ENCODE results near the gene ZNF655. TPM values are rescaled to one million over a fixed set of nuclear protein-coding genes. Genes with fewer than 3 reads are reported as not detected.

ZNF655 gene
- total and polyA plus RNA-seq, 8 donors = 33.0 to 162 (median 74.1) TPM

DNA sequence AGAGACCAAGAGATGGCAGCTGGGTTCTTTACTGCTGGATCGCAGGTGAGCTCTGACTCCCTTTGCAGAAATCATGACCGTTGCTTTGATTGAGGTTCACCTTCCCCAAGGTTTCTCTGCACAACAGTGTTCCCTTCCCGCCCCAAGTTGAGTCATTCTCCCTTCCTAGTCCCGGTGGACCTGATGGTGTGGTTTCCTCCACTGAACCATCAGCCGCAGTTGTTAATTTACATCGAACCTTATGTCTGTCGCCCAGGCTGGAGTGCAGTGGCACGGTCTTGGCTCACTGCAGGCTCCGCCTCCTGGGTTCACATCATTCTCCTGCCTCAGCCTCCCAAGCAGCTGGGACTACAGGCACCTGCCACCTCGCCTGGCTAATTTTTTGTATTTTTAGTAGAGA, 64.2 kb downstream of the ZNF655 start:
- intact Hi-C loops (cut with DNase I; ENCODE audit: low total_unique reads) = no loop called here
- Histone ChIP-seq H3K9me3 (no peaks in the 10 kb centered on the region), H3K27me3 (no peaks in the 10 kb centered on the region), H3K4me3 (no peak overlapping the region), H3K4me1 (peaks cover 4 to 16% (median 11%) of the 10 kb centered on the region in 4 donors), H3K36me3 (peaks cover 79 to 96% (median 93%) of the 10 kb centered on the region in 4 donors), H3K27ac (no peak overlapping the region)
- WGBS, 5 donors = 87 to 94% (median 92%) methylated on average over 10 of the region's 10 CpGs
- no peak for DNase-seq
- TF ChIP-seq POLR2AphosphoS5 (IDR thresholded peaks at IDR 0.05) (no peak), CTCF (IDR thresholded peaks at IDR 0.05) (no peak), EP300 (IDR thresholded peaks at IDR 0.05) (no peak), POLR2A (IDR thresholded peaks at IDR 0.05) (no peak)

- WGBS, 5 donors = 69 to 85% (median 82%) methylated on average over 7 of the region's 7 CpGs
- no peak overlapping the region for H3K27ac ChIP-seq
- DNase-seq = no peak
- no peak overlapping the region for H3K4me3 ChIP-seq
- H3K27me3 ChIP-seq = no peaks in the 10 kb centered on the region
- peaks cover 0 to 10% (median 5%) of the 10 kb centered on the region in 4 donors for H3K4me1 ChIP-seq
- H3K9me3 ChIP-seq = no peaks in the 10 kb centered on the region
- intact Hi-C loops (cut with DNase I; ENCODE audit: low total_unique reads) = no loop called here
- TF ChIP-seq POLR2A (IDR thresholded peaks at IDR 0.05) = no peak
- no peak for TF ChIP-seq POLR2AphosphoS5 (IDR thresholded peaks at IDR 0.05)
- peaks cover 79 to 100% (median 99%) of the 10 kb centered on the region in 4 donors for H3K36me3 ChIP-seq
Measured at GRCh38 chr7:99623091-99623693, 64.8 kb downstream of the ZNF655 start.

GRCh38 chr7:99623702-99624447, 65.4 kb downstream of the ZNF655 start:
- Histone ChIP-seq H3K36me3 (peaks cover 86 to 100% (median 100%) of the 10 kb centered on the region in 4 donors), H3K27ac (peak overlapping the region in 1 of 5 donors; percentile 37), H3K27me3 (no peaks in the 10 kb centered on the region), H3K9me3 (no peaks in the 10 kb centered on the region), H3K4me3 (no peak overlapping the region), H3K4me1 (peaks cover 0 to 3% (median 1%) of the 10 kb centered on the region in 4 donors)
- TF ChIP-seq POLR2A (IDR thresholded peaks at IDR 0.05) = no peak
- no peak for TF ChIP-seq EP300 (IDR thresholded peaks at IDR 0.05)
- TF ChIP-seq CTCF (IDR thresholded peaks at IDR 0.05) = no peak
- TF ChIP-seq POLR2AphosphoS5 (IDR thresholded peaks at IDR 0.05) = no peak
- DNase-seq = peak in 1 of 2 donors; percentile 20
- intact Hi-C loops (cut with DNase I; ENCODE audit: low total_unique reads) = no loop called here
- 73 to 90% (median 85%) methylated on average over 9 of the region's 9 CpGs for WGBS, 5 donors

DNA sequence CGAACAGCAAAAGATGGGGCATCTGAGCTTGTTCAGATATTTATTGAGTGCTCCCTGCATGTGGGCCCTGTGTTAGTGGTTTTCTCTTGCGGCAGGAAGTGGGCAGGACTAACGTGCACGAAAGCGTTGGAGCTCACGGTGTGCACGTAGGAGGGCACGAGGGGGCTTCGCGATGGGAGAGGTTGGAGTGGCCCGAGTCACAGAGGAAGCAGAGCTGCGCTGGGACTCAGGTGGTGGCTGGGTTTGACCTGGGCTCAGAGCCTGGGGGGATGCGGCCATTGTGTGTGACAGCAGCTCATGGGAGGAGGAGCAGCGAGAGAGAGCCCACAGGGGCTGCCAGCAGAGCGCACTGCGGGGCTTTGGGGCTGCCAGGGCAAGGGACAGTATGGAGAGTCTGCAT, 66.0 kb downstream of the ZNF655 start:
- TF ChIP-seq CTCF (IDR thresholded peaks at IDR 0.05) (no peak), POLR2A (IDR thresholded peaks at IDR 0.05) (no peak), POLR2AphosphoS5 (IDR thresholded peaks at IDR 0.05) (no peak), EP300 (IDR thresholded peaks at IDR 0.05) (no peak)
- Histone ChIP-seq H3K9me3 (no peaks in the 10 kb centered on the region), H3K27ac (no peak overlapping the region), H3K27me3 (no peaks in the 10 kb centered on the region), H3K4me1 (no peaks in the 10 kb centered on the region), H3K4me3 (no peak overlapping the region), H3K36me3 (peaks cover 86 to 100% (median 100%) of the 10 kb centered on the region in 4 donors)
- intact Hi-C loops (cut with DNase I; ENCODE audit: low total_unique reads) = no loop called here
- 76 to 95% (median 83%) methylated on average over 15 to 16 of the region's 16 CpGs for WGBS, 5 donors
- DNase-seq = peak in 1 of 2 donors; percentile 65
